ENCODE data around the gene APOL3. TPM values are rescaled to one million over a fixed set of nuclear protein-coding genes. Genes with fewer than 3 reads are reported as not detected.

Gene APOL3
- total RNA-seq, 2 donors from 2014 or later, result 13.8 to 29.5 TPM

DNA sequence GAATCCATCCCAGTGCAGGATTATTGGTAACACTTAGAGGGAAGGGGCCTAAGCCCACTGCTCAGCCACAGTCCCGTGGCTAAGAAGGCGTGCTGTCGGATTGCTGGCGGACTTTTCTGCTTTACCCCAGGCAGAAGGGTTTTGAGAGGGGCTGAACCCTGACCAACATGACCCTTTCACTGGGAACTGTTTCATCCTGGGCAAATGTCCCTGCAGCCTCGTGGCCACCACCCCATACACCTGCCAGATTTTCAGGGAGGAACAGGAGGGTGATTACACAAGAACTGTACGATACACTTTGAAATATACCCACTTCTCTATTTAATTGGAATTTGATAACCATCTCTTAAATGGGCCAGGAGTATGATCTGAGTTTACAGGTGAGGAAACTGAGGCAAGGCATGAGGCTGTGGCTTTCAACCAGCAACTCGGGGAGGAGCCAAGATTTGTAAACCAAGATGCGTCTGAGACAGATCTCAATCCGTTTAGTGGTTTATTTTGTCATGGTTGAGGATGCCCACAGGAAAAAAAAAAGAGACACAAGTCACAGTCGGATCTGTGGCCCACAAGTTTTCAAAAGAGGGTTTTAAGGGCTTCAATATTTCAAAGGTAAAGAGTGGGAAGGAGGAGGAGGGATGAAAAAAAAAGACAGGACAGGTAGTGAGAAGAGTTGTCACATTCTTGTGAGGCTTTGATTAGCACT is 6.1 kb upstream of the APOL3 start:
- Histone ChIP-seq H3K4me3 (no peak overlapping the region), H3K9me3 (no peaks in the 10 kb centered on the region), H3K27ac (no peak overlapping the region), H3K4me1 (no peaks in the 10 kb centered on the region), H3K27me3 (no peaks in the 10 kb centered on the region), H3K36me3 (no peaks in the 10 kb centered on the region)
- TF ChIP-seq, protein P1, sequence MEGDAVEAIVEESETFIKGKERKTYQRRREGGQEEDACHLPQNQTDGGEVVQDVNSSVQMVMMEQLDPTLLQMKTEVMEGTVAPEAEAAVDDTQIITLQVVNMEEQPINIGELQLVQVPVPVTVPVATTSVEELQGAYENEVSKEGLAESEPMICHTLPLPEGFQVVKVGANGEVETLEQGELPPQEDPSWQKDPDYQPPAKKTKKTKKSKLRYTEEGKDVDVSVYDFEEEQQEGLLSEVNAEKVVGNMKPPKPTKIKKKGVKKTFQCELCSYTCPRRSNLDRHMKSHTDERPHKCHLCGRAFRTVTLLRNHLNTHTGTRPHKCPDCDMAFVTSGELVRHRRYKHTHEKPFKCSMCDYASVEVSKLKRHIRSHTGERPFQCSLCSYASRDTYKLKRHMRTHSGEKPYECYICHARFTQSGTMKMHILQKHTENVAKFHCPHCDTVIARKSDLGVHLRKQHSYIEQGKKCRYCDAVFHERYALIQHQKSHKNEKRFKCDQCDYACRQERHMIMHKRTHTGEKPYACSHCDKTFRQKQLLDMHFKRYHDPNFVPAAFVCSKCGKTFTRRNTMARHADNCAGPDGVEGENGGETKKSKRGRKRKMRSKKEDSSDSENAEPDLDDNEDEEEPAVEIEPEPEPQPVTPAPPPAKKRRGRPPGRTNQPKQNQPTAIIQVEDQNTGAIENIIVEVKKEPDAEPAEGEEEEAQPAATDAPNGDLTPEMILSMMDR (IDR thresholded peaks at IDR 0.05), result no peak
- DNase-seq (ENCODE audit: low spot score), result peak; percentile 26

DNA sequence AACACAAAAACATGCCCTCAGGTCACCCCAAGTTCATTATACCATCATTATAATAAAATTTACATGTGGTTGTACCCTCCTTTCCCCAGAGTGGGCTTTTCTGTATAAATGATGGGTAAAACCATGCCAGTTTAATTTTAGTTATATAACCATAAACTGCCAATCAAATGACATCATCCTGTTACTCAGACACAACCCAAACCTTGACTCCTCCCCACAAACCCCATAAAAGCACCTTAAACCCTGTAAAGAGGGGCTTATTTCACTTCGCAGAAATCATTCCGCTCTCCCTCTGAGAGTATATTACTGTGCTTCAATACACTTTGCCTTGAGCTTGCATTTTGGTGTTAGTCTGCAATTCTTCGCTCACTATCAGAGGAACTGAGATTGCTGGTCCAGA is 5.5 kb upstream of the APOL3 start:
- no peak overlapping the region for H3K27ac ChIP-seq
- H3K4me3 ChIP-seq, result no peak overlapping the region
- H3K27me3 ChIP-seq, result no peaks in the 10 kb centered on the region
- H3K4me1 ChIP-seq, result peaks cover 0 to 4% of the 10 kb centered on the region in 2 donors
- TF ChIP-seq, protein P1 (IDR thresholded peaks at IDR 0.05), result no peak
- DNase-seq (ENCODE audit: low spot score), result no peak
- no peaks in the 10 kb centered on the region for H3K36me3 ChIP-seq
- no peaks in the 10 kb centered on the region for H3K9me3 ChIP-seq

DNA sequence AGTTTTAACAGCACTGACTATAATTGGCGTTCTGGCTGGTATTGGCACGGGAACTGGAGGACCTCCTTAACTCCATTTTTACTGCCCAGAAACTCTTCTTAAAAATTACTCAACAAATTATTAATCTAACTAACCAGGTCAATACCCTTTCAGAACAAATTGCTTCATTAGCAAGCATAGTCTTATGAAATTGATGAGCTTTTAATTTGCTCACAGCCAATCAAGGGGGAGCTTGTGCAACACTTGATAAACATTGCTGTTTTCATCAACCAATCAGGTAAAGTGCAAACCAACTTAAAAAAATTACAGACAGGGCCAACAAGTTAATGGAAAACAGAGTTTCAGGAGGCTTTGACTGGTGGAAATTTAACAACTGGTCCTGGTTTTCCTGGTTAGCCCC is 4.6 kb upstream of the APOL3 start:
- no peak overlapping the region for H3K4me3 ChIP-seq
- no peak overlapping the region for H3K27ac ChIP-seq
- DNase-seq (ENCODE audit: low spot score), result no peak
- peaks cover 0 to 8% of the 10 kb centered on the region in 2 donors for H3K4me1 ChIP-seq
- H3K9me3 ChIP-seq, result no peaks in the 10 kb centered on the region
- TF ChIP-seq, protein P1 (IDR thresholded peaks at IDR 0.05), result no peak
- no peaks in the 10 kb centered on the region for H3K27me3 ChIP-seq
- H3K36me3 ChIP-seq, result no peaks in the 10 kb centered on the region

DNA sequence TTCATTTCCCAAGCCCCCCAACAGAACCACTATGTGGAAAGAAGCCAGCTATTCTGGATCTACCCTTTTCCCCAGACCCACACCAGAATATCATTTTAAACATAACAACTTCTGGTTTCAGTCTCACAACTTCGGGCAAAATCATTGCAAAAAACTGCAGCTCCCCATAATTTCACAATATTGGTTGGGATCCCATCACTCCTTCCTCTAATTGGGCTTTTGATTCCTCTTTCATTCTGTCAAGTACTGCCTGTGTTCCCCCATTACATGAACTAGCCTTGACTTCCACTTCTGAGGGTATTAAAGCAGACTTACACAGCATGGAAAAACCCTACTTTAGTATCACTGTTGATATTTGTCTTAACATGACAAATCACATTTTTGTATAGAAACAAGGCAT is 4.1 kb upstream of the APOL3 start:
- Histone ChIP-seq H3K27ac (no peak overlapping the region), H3K4me3 (no peak overlapping the region), H3K27me3 (no peaks in the 10 kb centered on the region), H3K4me1 (peaks cover 0 to 13% of the 10 kb centered on the region in 2 donors), H3K36me3 (no peaks in the 10 kb centered on the region), H3K9me3 (no peaks in the 10 kb centered on the region)
- TF ChIP-seq, protein P1 (IDR thresholded peaks at IDR 0.05), result no peak
- DNase-seq (ENCODE audit: low spot score), result no peak

DNA sequence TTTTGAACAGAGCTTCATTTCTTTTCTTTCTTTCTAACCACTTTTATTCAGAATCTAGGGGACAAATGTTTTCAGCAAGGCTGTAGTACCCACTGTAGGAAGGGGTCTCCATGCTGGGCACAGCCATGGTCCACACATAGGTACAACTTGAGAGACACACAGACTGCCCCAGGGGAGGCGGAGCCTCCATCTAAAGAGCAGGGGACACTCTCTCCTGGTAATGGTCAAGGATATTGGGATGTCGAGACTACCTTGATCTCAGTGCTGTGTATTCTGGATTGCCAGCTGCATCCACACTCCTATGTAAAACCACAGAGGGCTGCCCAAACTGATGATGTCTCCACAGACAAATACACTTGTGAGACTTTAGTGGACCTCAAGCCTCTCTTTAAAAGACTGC is 2.9 kb upstream of the APOL3 start:
- Histone ChIP-seq H3K27ac (no peak overlapping the region), H3K27me3 (no peaks in the 10 kb centered on the region), H3K4me3 (no peak overlapping the region), H3K9me3 (no peaks in the 10 kb centered on the region), H3K36me3 (no peaks in the 10 kb centered on the region), H3K4me1 (peaks cover 0 to 23% of the 10 kb centered on the region in 2 donors)
- no peak for DNase-seq (ENCODE audit: low spot score)
- TF ChIP-seq, protein P1 (IDR thresholded peaks at IDR 0.05), result no peak
